Measurements from ENCODE around the gene FAM50A.

DNA sequence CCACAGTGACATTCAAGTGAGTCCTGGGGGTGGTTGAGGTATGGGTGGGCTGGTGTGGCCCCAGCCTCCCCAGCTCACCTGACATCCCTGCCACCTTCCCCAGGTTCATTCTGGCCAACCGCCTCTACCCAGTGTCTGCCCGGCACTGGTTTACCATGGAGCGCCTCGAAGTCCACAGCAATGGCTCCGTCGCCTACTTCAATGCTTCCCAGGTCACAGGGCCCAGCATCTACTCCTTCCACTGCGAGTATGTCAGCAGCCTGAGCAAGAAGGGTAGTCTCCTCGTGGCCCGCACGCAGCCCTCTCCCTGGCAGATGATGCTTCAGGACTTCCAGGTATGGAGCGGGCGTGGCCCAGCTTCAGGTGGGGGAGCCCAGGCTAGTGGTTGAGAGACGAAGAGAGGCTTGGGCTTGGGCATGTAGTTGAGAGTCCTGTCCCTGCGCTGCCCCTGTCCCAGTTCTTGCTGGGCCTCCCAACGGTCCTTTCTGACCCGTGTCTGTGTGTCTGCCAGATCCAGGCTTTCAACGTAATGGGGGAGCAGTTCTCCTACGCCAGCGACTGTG is 8.7 kb upstream of the FAM50A start:
- no peak for TF ChIP-seq SUZ12 (IDR thresholded peaks at IDR 0.05; ENCODE audit: extremely low read depth, insufficient read depth, insufficient read length)
- TF ChIP-seq YY1 (IDR thresholded peaks at IDR 0.05; ENCODE audit: insufficient read depth, insufficient read length), result no peak
- TF ChIP-seq ZNF274 (IDR thresholded peaks at IDR 0.05; ENCODE audit: low read depth, low read length), result no peak

Measured in NT2/D1 (cell line).